Hepatocyte (in vitro differentiated cells): ENCODE data around the gene PACS1.

ENCODE experiments used
- CTCF ChIP-seq: fragments of 200-600 bp; sonication (generic); IDR thresholded peaks from 2 replicates; pipeline ENCODE4 v1.5.1; 2016; ENCODE audit warnings: antibody characterized with exemption, mild to moderate bottlenecking; ENCODE audit not compliant: poor library complexity
- EZH2 ChIP-seq: fragments of 200-600 bp; sonication (generic); IDR thresholded peaks from 2 replicates; pipeline ENCODE4 v1.6.1; 2016; ENCODE audit warnings: antibody characterized with exemption, mild to moderate bottlenecking, borderline replicate concordance
- EZH2phosphoT487 ChIP-seq: fragments of 200-600 bp; sonication (generic); IDR thresholded peaks from one replicate; pipeline ENCODE4 v1.6.1; 2018; ENCODE audit warnings: antibody characterized with exemption, mild to moderate bottlenecking, low read depth, moderate library complexity; ENCODE audit not compliant: unreplicated experiment, severe bottlenecking

- TF ChIP-seq CTCF, result no peak
- no peak for TF ChIP-seq EZH2
- no peak for TF ChIP-seq EZH2phosphoT487
These were observed 168.8 kb downstream of the PACS1 start for GRCh38 chr11:66238786-66239413.
